ENCODE data around the gene DSTN.

DSTN gene

GRCh38 chr20:17569616-17570346, at the start of gene DSTN:
Gene DSTN, plus strand, starts transcription at chr20:17570075. Its CDS starts 134 bp downstream, at chr20:17570209.
- DNase-seq, result peak; percentile 97

GRCh38 chr20:17520583-17520982, 49.3 kb upstream of the DSTN start:
- DNase-seq, result no peak

GRCh38 chr20:17522528-17522927, 47.3 kb upstream of the DSTN start:
- DNase-seq, result no peak

- DNase-seq, result no peak
These were observed 46.5 kb upstream of the DSTN start for GRCh38 chr20:17523326-17523725.

- peak; percentile 16 for DNase-seq
These were observed 45.3 kb upstream of the DSTN start for GRCh38 chr20:17524560-17524959.

GRCh38 chr20:17525132-17525531, 44.7 kb upstream of the DSTN start:
- DNase-seq, result no peak

GRCh38 chr20:17525650-17526049, 44.2 kb upstream of the DSTN start:
- peak; percentile 42 for DNase-seq

GRCh38 chr20:17529586-17529985, 40.3 kb upstream of the DSTN start:
- no peak for DNase-seq

GRCh38 chr20:17530153-17530552, 39.7 kb upstream of the DSTN start:
- no peak for DNase-seq

- peak; percentile 93 for DNase-seq
These were observed 38.9 kb upstream of the DSTN start, which contains the start of gene BFSP1 for GRCh38 chr20:17530716-17531664. Gene BFSP1, minus strand, starts transcription at chr20:17531379. Its CDS starts 50 bp downstream, at chr20:17531329.

GRCh38 chr20:17531665-17532025, 38.2 kb upstream of the DSTN start:
- no peak for DNase-seq

GRCh38 chr20:17533396-17533795, 36.5 kb upstream of the DSTN start:
- DNase-seq, result peak; percentile 61

- no peak for DNase-seq
These were observed 35.8 kb upstream of the DSTN start for GRCh38 chr20:17534077-17534476.

GRCh38 chr20:17536944-17537444, 32.9 kb upstream of the DSTN start:
- DNase-seq, result peak; percentile 89

- DNase-seq, result no peak
These were observed 31.9 kb upstream of the DSTN start for GRCh38 chr20:17537959-17538358.

GRCh38 chr20:17538517-17539170, 31.2 kb upstream of the DSTN start:
- DNase-seq, result peak; percentile 45

- DNase-seq, result no peak
These were observed 28.3 kb upstream of the DSTN start for GRCh38 chr20:17541596-17541995.

- no peak for DNase-seq
These were observed 27.9 kb upstream of the DSTN start for GRCh38 chr20:17541996-17542395.

GRCh38 chr20:17542481-17542880, 27.4 kb upstream of the DSTN start:
- no peak for DNase-seq

GRCh38 chr20:17542993-17543412, 26.9 kb upstream of the DSTN start:
- peak; percentile 75 for DNase-seq

GRCh38 chr20:17543531-17544131, 26.2 kb upstream of the DSTN start:
- peak; percentile 53 for DNase-seq

- DNase-seq, result no peak
These were observed 24.7 kb upstream of the DSTN start for GRCh38 chr20:17545127-17545526.

GRCh38 chr20:17549131-17549530, 20.7 kb upstream of the DSTN start:
- no peak for DNase-seq

Data from eye (tissue), 1 donor.